ENCODE results near the gene ATG101. TPM values are rescaled to one million over a fixed set of nuclear protein-coding genes. Genes with fewer than 3 reads are reported as not detected.
A peak's percentile ranks its signal among the peaks of the same experiment; 100 is the strongest.

The ATG101 gene
- total and polyA plus RNA-seq, 4 donors, result 22.1 to 64.3 (median 36.7) TPM

- Histone ChIP-seq H3K27ac (ENCODE audit: low read depth in 1 of 2, low read length in 1 of 2) (peak overlapping the region in 1 of 2 donors; percentile 88), H3K36me3 (ENCODE audit: control insufficient read depth in 4 of 4, insufficient read depth in 4 of 4, low read length in 4 of 4) (peaks cover 0 to 21% (median 9%) of the 10 kb centered on the region in 4 donors), H3K9ac (ENCODE audit: insufficient read depth in 1 of 2, low read length in 2 of 2) (no peak overlapping the region), H3K9me3 (ENCODE audit: control insufficient read depth in 4 of 4, insufficient read depth in 3 of 4, low read length in 3 of 4) (no peaks in the 10 kb centered on the region), H3K4me1 (ENCODE audit: control insufficient read depth in 5 of 5, insufficient read depth in 5 of 5, low read length in 5 of 5) (peaks cover 0 to 47% (median 24%) of the 10 kb centered on the region in 5 donors), H3K4me3 (no peak overlapping the region), H3K27me3 (ENCODE audit: control insufficient read depth in 3 of 3, insufficient read depth in 3 of 3, low read length in 2 of 3) (no peaks in the 10 kb centered on the region)
- TF ChIP-seq CTCF (IDR thresholded peaks at IDR 0.05; ENCODE audit: control extremely low read depth, extremely low read depth), result no peak
- DNase-seq (peak in 2 of 3 donors; percentile 39 to 53), ATAC-seq (ENCODE audit: insufficient read depth, low FRiP score) (no peak)
- 26 to 30% methylated on average over 8 to 9 of the region's 9 CpGs for WGBS, 2 donors
Observed at GRCh38 chr12:52081263-52081733, 11.5 kb downstream of the ATG101 start.

GRCh38 chr12:52082026-52082668, 12.4 kb downstream of the ATG101 start:
- H3K9ac ChIP-seq (ENCODE audit: insufficient read depth in 1 of 2, low read length in 2 of 2), result peak overlapping the region in 1 of 2 donors; percentile 10
- 41 to 62% methylated on average over 13 of the region's 13 CpGs for WGBS, 2 donors
- no peak for TF ChIP-seq CTCF (IDR thresholded peaks at IDR 0.05; ENCODE audit: control extremely low read depth, extremely low read depth)
- peak; percentile 37 for ATAC-seq (ENCODE audit: insufficient read depth, low FRiP score)
- peaks cover 0 to 47% (median 24%) of the 10 kb centered on the region in 5 donors for H3K4me1 ChIP-seq (ENCODE audit: control insufficient read depth in 5 of 5, insufficient read depth in 5 of 5, low read length in 5 of 5)
- peak overlapping the region in 1 of 2 donors; percentile 88 for H3K27ac ChIP-seq (ENCODE audit: low read depth in 1 of 2, low read length in 1 of 2)
- no peaks in the 10 kb centered on the region for H3K27me3 ChIP-seq (ENCODE audit: control insufficient read depth in 3 of 3, insufficient read depth in 3 of 3, low read length in 2 of 3)
- no peak overlapping the region for H3K4me3 ChIP-seq
- peaks cover 0 to 14% (median 5%) of the 10 kb centered on the region in 4 donors for H3K36me3 ChIP-seq (ENCODE audit: control insufficient read depth in 4 of 4, insufficient read depth in 4 of 4, low read length in 4 of 4)
- no peaks in the 10 kb centered on the region for H3K9me3 ChIP-seq (ENCODE audit: control insufficient read depth in 4 of 4, insufficient read depth in 3 of 4, low read length in 3 of 4)
- peak; percentile 75 to 87 (median 76) for DNase-seq

GRCh38 chr12:52082669-52082987, 12.8 kb downstream of the ATG101 start:
- H3K36me3 ChIP-seq (ENCODE audit: control insufficient read depth in 4 of 4, insufficient read depth in 4 of 4, low read length in 4 of 4), result peaks cover 0 to 11% (median 4%) of the 10 kb centered on the region in 4 donors
- no peak for ATAC-seq (ENCODE audit: insufficient read depth, low FRiP score)
- TF ChIP-seq CTCF (IDR thresholded peaks at IDR 0.05; ENCODE audit: control extremely low read depth, extremely low read depth), result no peak
- no peaks in the 10 kb centered on the region for H3K9me3 ChIP-seq (ENCODE audit: control insufficient read depth in 4 of 4, insufficient read depth in 3 of 4, low read length in 3 of 4)
- H3K4me1 ChIP-seq (ENCODE audit: control insufficient read depth in 5 of 5, insufficient read depth in 5 of 5, low read length in 5 of 5), result peaks cover 0 to 47% (median 24%) of the 10 kb centered on the region in 5 donors
- 59 to 78% methylated on average over 4 of the region's 4 CpGs for WGBS, 2 donors
- H3K4me3 ChIP-seq, result no peak overlapping the region
- peak overlapping the region in 1 of 2 donors; percentile 88 for H3K27ac ChIP-seq (ENCODE audit: low read depth in 1 of 2, low read length in 1 of 2)
- H3K27me3 ChIP-seq (ENCODE audit: control insufficient read depth in 3 of 3, insufficient read depth in 3 of 3, low read length in 2 of 3), result no peaks in the 10 kb centered on the region
- peak in 1 of 3 donors; percentile 26 for DNase-seq
- H3K9ac ChIP-seq (ENCODE audit: insufficient read depth in 1 of 2, low read length in 2 of 2), result no peak overlapping the region
